ENCODE measurements around the gene HOXC11.

The HOXC11 gene

DNA sequence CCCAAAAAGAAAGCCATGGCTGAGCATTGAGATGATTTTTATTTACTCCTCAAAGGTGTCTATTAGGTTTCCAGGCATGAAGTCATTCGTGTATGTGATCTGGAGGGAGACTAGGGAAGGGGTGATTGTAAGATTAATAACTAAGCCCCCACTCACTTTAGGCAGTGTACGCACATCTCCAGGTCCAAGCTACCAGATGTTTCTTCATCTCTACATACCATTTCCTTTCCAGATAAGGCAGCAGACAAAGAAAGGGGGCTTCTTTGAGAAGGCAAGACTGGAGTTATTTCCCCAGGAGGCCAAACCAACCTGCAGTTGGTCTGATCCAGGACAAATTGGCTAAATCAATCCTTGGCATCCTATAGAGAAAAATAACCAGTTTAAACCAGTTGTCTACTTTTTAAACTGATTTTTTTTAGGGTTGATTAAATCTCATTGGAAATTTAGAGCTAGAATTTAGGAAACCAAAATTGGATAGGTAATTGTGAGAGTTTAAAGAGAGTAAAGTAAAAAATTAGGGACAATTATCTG lies 30.4 kb upstream of the HOXC11 start:
- DNase-seq = no peak

DNA sequence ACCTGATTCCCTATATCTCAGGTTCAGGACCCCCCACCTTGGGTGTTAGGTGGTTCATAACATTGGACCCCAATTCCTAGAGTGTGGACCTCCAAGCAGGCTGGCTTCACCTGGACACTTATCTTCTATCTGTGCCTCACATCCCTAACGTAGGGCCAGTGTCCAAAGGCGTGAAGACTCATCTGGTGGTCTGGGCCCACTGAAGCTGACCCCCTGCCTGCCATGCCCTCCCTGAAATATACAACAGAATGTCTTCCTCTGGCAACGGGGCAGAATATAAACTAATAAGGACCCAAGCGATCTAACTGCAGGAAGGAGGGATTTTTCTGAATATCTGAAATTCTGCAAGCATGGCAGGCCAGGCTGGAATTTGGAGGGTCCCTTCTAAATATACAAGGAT lies 28.7 kb upstream of the HOXC11 start:
- no peak for DNase-seq

DNA sequence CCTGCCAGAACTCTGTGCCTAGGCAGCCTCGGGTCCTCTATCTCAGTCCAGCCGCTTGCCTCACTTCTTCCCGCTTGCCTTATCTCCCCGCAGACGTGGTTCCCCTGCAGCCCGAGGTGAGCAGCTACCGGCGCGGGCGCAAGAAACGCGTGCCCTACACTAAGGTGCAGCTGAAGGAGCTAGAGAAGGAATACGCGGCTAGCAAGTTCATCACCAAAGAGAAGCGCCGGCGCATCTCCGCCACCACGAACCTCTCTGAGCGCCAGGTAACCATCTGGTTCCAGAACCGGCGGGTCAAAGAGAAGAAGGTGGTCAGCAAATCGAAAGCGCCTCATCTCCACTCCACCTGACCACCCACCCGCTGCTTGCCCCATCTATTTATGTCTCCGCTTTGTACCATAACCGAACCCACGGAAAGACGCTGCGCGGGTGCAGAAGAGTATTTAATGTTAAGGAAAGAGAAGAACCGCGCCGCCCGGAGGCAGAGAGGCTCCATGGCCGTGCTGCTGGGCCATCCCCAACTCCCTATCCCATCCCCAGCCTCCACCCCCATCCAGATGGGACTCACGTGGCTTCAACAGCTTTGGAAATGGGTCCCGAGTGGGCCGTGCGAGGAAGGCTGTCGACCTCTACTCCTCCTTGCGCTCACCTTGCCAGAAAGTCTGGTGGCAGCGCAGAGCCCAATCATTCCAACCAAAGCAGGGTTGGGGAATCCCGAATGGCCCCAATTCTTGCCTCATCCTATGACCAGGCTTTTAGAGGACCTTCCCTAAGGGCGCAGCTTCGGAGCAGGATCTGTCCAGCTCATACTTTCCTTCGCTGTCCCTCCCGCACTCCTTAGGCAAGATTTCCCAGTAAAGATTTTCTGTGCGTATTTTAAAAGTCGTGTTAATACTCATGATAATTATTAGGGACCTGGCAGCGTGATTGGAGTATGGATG lies 27.7 kb upstream of the HOXC11 start:
- no peak for DNase-seq

DNA sequence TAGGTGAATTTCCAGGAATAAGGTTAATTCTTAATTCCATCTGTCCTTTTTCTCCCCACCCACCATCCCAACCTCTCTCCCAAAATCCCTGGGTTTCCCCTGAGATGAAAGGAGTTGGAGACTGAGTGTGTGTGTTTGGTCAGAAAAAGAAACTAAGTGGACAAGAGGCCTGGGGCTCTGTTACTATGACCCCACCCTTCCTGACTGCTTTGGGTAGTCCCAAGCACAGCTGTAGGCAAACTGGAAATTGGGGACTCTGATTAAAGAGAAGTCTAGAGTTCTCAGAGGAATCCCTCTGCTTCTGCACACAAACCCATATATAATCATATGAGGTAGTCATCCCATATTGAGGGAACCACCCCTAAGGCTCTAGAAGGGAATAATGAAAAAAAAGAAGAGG lies 25.2 kb upstream of the HOXC11 start:
- DNase-seq = no peak

DNA sequence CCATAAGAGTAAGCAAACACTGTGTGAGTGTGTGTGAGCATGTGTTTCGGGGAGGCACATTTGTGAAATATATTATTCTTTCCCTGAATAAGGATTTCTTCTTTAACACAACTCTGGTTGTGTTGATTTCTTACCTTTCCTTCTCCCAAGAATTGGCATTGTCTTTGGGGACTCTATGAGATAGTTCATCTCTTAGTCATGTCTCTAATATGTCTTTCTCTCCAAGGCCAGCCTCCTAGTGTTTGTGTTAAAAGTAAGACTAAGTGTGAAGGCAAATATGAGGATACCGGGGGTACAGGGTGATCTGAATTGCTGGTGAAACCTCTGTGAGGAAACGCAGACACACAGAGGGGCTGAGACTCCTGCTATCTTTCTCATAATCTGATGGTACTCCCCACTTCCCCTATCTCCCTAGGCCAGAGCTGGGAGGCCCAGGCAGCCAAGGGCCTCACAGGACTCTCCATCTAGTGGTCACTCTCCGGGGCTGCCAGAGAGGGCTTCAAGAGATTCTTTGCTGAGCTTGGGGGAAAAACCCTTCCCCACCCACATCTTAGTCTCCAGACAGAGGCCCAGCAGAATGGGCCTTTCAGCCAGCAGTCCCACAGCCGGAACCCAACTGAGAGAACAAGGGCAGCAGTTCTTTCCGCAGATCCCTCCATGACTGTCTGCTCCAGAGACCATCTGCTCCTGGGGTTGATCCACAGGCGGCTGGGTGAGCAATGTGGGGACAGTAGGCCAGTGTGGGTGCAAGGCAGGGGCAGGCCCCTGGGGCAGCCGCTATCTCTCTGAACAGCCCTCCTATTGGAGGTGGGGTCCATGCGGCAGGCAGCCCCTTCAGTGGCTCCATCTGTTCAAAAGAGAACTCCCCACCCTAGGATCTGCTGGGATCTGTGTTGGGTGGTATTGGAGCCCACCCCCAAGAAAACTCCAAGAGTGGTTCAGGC lies 24.0 kb upstream of the HOXC11 start:
- no peak for DNase-seq

DNA sequence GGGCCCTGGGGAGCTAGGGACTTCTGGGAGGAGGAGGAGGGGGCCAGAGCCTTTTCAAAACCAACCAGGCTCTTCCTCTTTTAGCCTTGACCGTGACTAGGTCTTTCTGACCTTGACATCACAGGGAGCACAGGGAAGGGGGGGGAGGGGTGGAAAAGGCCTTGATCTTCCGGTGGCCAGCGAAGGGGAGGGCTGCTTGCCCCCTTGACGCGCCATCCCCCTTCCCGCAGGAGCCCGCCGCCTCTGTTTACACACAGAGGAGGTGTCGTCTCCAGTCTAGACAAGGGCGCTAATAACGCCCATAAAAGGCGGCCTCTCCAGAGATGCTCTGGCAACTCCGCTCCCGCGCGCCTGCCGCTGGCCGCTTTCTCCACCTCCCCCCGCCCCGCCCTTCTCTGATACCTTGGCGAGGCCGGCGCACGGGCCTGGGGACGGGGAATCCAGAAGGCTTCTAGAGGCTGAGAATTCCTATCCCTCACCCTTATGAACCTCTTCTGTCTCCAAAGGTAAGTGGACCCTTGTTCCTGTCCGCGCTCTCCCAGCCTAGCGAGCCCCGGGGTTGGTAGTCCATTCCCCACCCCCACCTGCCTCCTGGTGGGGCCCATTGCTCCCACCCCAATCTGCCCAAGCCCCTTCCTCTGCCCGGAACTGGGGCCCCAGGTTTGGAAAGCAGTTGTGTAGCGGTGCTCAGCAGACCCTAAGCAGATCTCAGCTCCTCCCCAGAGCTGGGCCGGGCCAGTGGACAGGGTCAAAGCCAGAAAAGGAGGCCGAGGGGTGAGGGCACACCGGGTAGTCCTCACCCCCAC lies 23.1 kb upstream of the HOXC11 start:
- no peak for DNase-seq

DNA sequence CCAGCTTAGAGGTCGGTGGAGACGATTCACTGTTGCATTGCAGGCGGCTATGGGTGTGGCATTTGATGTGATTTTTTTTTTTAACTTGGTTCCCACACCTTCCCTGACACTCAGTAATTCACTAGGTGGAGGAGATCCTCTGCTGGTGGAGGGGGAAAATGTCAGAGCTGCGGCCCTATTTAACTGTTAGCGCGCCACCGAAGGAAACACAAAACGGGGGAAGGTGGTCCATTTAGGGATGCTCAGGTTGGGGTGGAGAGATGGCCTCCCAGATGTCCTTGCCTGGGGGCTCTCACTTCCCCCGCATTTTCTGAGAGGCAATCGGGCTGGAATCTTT lies 22.5 kb upstream of the HOXC11 start:
- DNase-seq = no peak

DNA sequence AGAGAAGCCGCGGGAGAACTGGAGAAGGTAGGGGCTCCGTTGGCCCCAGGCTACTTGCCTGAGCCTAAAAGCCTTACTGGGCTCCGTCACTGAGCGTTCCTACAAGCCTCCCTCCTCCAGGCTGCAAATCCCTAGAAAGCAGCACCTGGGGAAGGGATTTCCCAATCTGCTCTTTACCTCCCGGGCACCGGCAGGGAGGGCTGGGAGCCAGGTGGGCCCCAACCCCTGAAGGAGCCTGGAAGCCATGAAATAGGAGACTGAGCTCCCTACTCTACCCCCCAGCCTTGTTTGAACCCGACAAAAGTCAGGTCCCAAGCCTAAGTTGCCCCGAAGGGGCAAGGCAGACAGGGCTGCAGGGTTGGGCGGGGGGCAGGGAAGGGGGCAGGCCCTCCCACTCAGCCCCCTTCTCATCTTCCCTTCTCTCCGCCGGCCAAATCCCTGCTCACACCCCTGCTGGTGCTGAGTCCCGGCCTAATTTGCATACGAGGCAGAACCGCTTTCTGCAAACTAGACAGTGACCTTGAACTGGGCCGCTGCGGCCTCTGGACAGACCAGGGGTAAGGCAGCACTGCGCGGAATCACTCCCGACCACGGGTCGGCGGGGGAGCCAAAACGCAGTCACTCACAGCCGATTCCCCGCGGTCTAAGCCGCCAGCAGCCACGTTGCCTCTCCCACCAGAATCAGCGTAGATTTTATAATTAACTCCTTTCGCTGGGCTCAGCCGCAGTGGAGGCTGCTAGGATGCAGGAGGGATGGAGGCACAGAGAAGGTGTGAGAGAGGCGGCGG lies 21.9 kb upstream of the HOXC11 start:
- no peak for DNase-seq

DNA sequence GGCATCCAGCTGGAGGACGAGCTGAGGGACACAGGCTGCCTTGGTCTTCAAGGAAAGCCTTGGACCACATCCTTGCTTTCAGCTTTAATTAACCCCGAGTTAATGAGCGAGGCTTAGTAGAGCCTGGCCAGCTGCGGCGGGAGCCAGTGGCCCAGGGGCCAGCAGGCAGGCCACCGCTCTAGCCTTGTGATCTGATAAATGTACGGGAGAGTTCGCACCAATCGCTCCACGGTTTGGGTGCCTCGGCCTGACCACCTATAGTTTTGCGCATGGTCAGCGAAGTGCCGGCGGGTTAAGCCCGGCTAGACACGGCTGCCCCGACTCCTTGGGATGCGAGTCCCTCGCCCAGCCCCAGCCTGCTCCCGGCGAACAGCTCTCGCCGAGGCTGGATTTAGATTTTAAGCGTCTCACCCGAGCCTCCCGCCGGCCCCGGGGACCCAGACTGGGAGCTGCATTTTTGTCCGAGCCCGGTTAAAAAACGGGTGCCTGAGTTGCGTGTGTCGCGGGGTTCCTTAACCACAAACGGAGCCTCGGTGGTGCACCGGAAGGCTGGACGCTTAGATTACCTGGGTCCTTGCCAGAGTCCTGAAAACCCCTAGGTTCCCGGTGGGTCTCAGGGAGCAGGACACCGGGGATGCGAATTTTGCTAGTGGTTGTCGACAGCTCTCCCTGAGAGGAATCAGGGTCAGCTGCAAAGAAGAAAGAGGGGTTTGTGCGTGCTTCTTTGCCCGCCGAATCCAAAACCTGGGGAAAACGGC lies 21.2 kb upstream of the HOXC11 start:
- DNase-seq = no peak

DNA sequence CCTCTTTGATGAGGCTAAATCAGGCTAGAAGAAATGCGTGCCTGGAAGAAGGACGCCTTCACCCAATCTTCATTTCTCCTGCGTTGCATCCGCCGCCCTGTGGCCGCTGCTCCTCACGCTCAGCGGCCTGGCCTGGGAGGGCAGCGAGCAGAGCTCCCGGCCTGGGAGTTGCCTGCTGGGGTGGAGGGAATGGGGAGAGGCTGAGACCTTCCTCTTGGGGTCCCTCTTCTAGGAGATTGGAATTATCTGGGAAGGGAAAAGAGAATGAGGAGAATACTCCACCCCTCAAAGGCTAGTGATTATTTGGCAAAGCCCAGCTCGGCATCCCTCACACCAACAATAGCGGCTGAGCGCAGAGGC lies 20.6 kb upstream of the HOXC11 start:
- DNase-seq = no peak

DNA sequence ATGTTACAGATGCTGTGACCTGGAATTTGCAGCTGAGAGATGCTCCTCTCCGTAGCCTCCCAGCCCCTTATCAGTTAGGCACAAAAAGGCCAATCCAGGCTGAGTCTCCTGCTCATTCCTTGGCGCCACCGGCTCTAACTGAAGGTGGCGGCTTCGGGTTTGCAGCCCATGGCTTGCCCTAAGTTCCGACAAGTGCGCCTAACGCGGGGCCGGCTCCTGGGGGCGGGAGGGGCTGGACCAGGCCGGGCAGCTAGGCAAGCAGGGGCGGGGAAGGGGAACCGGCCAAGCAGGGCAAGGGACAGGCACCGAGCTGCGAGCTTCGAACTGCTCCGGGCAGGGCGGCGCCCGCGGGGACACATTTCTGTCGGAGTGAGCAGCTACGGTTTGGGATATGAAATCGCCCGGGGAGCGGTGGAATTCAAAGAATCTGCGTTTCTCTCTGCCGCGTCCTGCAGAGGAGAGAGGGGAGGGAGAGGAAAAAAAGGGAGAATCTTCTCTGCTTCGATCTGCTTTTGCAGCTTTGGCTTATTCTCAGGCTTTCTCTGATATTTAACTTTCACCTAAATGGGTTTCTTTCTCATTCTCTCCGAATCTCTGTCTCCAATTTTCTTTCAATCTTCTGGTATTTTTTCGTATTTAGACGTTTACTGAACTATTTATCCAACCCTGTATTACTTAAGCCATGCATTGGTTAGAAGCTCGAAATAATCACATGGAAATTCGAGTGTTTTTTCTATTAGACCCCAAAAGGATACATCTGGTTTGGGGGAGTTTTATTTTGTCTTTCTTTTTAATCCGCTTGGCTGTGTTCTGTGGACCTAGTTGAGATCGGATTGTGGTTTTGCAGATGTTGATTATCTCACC lies 19.8 kb upstream of the HOXC11 start:
- no peak for DNase-seq

DNA sequence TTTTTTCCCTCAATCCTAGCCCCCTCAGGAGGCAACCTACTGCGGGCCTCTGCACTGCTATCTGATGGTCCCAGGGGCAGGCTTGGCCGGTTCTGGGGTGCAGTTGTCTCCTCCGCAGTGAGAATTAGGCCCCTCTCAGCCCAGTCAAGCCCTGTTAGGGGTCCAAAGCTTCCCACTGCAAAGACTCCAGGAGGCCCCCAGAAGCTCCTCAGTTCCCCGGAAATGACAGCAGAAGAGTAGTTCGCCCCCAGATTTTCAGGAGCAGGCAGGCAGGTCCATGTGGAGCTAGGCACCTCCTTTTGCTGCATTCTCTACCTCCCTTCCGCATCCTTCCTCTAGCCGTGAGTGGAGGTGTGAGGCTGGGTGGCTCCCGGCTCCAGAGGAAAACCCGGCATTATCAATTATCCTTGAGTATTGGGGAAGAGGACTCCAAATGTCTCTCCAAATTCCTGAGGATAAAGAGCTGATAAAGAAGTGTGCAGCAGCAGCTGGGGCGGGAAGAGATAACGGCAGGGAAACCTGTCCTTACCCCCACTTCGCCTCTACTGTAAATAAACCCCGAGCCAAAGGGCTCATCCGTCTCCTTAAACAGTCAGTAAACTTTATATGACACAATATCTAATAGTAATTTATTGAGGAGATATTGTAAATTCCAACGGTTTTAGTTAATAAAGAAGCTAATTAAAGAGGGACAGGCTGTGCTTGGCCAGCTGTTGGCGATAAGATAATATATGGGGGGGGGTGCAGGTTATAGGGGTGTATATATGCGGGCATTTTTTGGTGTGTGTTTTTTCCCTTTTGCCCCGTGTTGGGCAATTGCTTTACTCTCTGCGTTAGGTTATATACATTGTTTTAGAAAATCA lies 18.9 kb upstream of the HOXC11 start:
- no peak for DNase-seq

DNA sequence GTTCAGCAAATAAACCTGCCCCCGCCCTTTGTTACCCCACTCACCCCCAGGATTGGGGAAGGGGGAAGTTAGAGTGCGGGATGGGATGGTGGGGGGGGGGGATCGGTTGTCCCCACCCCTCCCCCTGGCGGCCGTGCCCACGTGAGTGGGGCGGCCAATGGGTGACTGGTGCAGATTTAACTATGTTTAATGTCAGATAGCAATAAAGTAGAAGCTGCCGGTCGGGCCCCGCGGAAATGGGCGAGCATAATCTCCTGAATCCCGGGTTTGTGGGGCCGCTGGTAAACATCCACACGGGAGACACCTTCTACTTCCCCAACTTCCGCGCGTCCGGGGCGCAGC lies 18.3 kb upstream of the HOXC11 start, which contains the start of gene HOXC12:
Gene HOXC12 (plus strand): TSS at position 210 of the 342 bp plus-strand sequence. CDS start 27 bp downstream, at position 237.
- DNase-seq = no peak

DNA sequence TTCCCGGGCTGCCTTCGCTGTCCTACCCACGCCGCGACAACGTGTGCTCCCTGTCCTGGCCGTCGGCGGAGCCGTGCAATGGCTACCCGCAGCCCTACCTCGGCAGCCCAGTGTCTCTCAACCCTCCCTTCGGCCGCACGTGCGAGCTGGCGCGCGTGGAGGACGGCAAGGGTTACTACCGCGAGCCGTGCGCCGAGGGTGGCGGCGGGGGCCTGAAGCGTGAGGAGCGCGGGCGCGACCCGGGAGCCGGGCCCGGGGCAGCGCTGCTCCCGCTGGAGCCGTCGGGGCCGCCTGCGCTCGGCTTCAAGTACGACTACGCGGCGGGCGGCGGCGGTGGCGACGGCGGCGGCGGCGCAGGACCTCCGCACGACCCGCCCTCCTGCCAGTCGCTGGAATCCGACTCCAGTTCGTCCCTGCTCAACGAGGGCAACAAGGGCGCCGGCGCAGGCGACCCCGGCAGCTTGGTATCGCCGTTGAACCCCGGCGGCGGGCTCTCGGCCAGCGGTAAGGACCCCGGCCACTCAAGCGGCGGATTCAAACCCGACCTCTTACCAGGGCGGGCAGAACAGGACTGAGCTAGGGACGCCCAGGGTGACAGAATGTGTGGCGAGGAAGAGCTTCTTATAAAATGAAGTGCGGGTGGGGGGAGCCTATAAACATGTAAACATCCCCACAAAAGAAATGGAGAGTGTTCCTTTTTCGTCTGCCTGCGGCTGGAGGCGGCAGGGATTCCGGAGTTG lies 17.7 kb upstream of the HOXC11 start:
- no peak for DNase-seq

DNA sequence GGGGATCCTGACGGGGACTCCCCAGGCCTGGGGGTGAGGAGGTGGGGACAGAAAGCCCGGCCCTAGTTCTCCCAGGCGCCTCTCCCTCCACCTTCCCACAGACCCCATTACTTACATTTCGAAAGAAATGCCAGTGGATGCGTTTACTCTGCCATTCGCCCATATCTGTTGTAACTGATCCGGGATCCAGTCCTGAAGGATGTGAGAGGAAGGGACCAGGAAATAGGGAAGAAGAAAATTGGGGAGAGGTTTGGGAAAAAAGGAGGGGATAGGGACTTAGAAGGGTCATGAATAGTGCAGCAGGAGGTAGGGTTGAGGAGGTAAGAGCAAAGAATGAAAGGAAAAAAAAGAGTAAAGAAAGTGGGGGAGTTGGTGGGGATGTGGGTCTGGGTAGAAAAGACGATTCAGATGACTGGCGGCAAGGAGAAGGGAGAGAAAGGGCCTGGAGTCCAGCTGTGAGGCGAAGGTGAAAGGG lies 17.1 kb upstream of the HOXC11 start:
- no peak for DNase-seq

DNA sequence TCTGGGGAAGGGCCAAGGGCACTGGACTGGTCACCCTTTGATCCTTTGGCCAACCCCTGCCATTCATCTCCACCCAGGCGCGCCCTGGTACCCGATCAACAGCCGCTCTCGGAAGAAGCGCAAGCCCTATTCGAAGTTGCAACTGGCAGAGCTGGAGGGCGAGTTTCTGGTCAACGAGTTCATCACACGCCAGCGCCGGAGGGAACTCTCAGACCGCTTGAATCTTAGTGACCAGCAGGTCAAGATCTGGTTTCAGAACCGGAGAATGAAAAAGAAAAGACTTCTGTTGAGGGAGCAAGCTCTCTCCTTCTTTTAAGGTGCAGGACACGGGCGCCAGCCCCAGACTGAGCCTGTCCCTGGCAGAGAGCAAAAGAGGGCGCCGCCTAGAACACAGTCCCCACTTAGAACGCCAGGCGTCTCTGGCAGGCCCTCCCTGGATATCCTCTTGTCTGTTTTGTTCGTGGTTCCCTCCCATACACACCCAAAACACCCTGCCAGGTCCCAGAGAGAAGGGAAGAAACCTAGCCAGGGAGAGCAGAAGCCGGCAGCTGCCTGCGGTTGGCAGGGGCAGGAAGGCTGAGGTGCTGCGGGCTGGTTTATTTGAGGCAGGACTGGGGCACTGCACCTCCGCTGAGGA lies 16.6 kb upstream of the HOXC11 start:
- DNase-seq = no peak

DNA sequence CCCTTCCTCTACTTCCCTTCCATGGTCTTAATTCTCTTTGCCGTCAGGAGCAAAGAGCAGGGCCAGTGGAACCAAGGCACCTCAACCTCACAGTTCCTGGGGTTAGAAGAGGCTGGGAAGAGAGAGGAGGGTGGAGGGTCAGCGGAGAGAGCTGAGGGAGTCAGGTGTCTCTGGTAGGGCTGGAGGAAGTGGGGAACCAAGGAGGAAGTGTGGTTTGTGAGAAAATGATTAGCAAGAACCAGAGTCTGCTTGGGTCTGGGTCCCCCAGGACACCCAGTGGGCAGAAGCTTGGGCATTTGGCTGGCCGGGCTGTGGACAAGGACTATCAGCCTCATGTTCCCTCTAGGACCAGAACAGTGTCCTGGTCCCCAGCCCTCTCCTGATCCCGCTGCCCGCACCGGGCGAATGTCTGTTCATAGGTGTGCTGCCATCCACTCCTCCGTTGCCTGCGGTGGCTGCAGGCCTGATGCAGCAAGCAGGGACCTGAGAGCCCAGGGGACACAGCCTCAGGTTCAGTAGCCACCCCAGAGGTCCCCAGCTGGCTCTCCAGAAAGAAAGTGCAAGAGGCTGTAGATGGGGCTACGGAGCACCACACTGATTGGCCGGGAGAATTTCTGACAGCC lies 15.9 kb upstream of the HOXC11 start:
- DNase-seq = no peak
